Activated naive CD4-positive, alpha-beta T cell treated with anti-CD3 and anti-CD28 coated beads, Interleukin-2, amount 50 U/mL, for 24 hours (primary cell): ENCODE measurements around the gene CIRBP.

Experiments used
- H3K27ac Mint-ChIP-seq: one replicate; pipeline ENCODE4 v1.8.0; 2021; ENCODE audit warnings: mild to moderate bottlenecking, mixed read lengths
- H3K27me3 Mint-ChIP-seq: one replicate; pipeline ENCODE4 v1.8.0; 2021; ENCODE audit warnings: mixed read lengths
- H3K36me3 Mint-ChIP-seq: one replicate; pipeline ENCODE4 v1.8.0; 2021; ENCODE audit warnings: mixed read lengths
- H3K4me1 Mint-ChIP-seq: one replicate; pipeline ENCODE4 v1.8.0; 2021; ENCODE audit warnings: mixed read lengths
- H3K4me3 Mint-ChIP-seq: one replicate; pipeline ENCODE4 v1.8.0; 2021; ENCODE audit warnings: mild to moderate bottlenecking, mixed read lengths
- H3K9me3 Mint-ChIP-seq: one replicate; pipeline ENCODE4 v1.8.0; 2021; ENCODE audit warnings: mixed read lengths

CIRBP gene

DNA sequence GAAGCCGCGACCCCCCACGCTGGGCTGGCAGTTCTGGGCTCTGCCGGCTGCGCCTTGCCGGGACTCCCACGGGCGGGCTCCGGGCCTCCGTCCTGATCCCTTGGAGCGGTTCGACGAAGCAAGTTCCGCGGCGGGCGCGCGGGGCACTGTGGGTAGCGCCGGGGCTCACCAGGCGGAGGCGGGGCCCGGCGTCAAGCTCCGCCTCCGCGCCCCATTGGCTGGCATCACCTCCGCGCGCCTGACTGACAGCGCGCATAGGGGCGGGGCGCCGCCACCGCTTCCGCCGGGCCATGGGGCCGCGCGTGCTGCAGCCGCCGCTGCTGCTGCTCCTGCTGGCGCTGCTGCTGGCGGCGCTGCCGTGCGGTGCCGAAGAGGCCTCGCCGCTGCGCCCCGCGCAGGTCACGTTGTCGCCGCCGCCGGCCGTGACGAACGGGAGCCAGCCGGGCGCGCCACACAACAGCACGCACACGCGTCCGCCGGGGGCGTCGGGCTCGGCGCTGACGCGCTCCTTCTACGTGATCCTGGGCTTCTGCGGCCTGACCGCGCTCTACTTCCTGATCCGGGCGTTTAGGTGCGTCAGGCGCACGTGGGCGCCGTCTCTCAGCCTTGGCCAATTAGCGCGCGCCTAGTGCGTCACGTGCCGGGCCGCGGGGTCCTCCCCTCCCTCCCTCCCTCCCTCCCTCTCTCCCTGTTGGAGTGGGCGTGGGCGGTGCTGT lies 6.3 kb downstream of the CIRBP start, which contains the start of gene FAM174C:
TSS of gene FAM174C (plus strand) at position 271 of the 716 bp plus-strand sequence. CDS start at position 291, 20 bp downstream.
- Mint-ChIP-seq H3K36me3 (peaks cover 28% of the 10 kb centered on the region), H3K9me3 (no peaks in the 10 kb centered on the region), H3K4me3 (peak within 1 kb of the TSS; percentile 86), H3K27me3 (no peaks in the 10 kb centered on the region), H3K27ac (peak within 1 kb of the TSS; percentile 92), H3K4me1 (peaks cover 51% of the 10 kb centered on the region)

GRCh38 chr19:1275976-1276627 lies 7.0 kb downstream of the CIRBP start:
- Mint-ChIP-seq H3K36me3 (peaks cover 24% of the 10 kb centered on the region), H3K27me3 (no peaks in the 10 kb centered on the region), H3K4me1 (peaks cover 46% of the 10 kb centered on the region), H3K27ac (peak overlapping the region; percentile 92), H3K4me3 (peak overlapping the region; percentile 86), H3K9me3 (no peaks in the 10 kb centered on the region)

- Mint-ChIP-seq H3K27ac (peak overlapping the region; percentile 92), H3K4me3 (peak overlapping the region; percentile 86), H3K27me3 (no peaks in the 10 kb centered on the region), H3K36me3 (peaks cover 19% of the 10 kb centered on the region), H3K9me3 (no peaks in the 10 kb centered on the region), H3K4me1 (peaks cover 41% of the 10 kb centered on the region)
These were observed 7.5 kb downstream of the CIRBP start for GRCh38 chr19:1276628-1277022.

GRCh38 chr19:1277061-1277460 lies 7.9 kb downstream of the CIRBP start:
- peaks cover 18% of the 10 kb centered on the region for H3K36me3 Mint-ChIP-seq
- H3K9me3 Mint-ChIP-seq = no peaks in the 10 kb centered on the region
- H3K27ac Mint-ChIP-seq = peak overlapping the region; percentile 92
- H3K4me1 Mint-ChIP-seq = peaks cover 37% of the 10 kb centered on the region
- no peaks in the 10 kb centered on the region for H3K27me3 Mint-ChIP-seq
- peak overlapping the region; percentile 86 for H3K4me3 Mint-ChIP-seq

DNA sequence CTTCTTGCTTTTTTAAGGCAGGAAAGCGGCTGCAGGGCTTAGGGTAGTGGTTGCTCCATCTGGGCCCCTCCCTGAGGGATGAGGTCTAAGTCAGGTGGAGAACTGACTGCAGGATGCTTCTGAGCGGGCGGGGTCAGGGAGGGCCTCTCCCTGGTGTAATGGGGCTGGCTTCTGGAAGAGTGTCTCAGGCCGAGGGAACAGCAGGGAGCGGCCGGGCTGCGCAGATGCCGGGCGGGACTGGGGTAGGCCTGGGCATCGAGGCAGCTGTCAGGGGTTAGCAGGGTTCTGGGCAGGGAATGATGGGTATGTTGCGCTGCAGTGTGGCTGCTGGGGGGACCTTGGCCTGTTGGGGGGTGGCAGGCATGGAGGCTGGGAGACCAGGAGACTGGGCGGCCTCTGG lies 8.9 kb downstream of the CIRBP start:
- Mint-ChIP-seq H3K4me1 (peaks cover 28% of the 10 kb centered on the region), H3K27me3 (no peaks in the 10 kb centered on the region), H3K9me3 (no peaks in the 10 kb centered on the region), H3K27ac (peak overlapping the region; percentile 55), H3K36me3 (peaks cover 10% of the 10 kb centered on the region), H3K4me3 (peak overlapping the region; percentile 19)

DNA sequence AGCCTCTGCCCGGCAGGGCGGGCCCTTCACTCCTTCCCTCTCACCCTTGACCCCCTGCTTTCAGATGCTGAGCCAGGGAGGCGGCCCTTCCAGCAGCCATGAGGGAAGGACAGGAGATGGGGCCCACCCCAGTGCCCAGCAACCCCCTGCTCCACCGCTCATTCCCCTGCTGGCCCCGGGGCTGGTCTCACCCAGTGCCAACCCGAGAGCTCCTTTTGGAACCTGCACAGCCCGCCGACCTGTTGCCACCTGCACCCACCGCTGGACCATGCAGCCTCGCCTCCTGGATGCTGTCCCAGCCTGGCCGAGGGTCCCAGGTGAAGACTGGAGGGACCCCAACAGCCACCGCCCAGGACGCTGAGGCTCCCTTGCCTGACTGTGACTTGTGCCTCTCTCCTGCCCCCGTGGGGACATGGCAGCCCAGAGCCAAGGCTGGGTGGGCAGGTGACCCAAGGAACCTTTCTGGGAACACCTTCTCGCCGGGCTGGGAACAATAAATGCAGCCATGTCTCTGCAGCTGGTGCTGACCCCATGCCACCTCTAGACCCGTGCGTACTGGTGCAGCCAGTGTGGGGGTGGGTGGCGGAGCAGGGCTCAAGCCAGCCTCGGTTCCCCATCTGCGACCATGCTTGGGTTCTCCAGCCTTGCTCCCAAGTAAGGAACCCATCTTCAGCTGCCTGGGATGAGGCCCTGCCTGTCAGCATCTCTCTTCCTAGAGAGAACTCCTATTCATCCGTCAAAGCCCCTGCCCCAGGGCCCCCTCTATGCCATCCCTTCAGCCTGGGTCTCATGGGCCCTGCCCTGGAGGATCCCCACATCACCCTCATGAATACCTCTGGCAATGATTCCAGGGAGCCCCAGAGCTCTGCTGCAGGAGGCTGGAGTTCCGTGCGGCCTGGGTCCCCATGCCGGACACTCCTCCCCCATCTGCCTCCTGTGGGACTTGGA lies 9.9 kb downstream of the CIRBP start:
- Mint-ChIP-seq H3K27me3 (peaks cover 1% of the 10 kb centered on the region), H3K4me3 (no peak overlapping the region), H3K9me3 (no peaks in the 10 kb centered on the region), H3K36me3 (peaks cover 6% of the 10 kb centered on the region), H3K4me1 (peaks cover 21% of the 10 kb centered on the region), H3K27ac (no peak overlapping the region)

DNA sequence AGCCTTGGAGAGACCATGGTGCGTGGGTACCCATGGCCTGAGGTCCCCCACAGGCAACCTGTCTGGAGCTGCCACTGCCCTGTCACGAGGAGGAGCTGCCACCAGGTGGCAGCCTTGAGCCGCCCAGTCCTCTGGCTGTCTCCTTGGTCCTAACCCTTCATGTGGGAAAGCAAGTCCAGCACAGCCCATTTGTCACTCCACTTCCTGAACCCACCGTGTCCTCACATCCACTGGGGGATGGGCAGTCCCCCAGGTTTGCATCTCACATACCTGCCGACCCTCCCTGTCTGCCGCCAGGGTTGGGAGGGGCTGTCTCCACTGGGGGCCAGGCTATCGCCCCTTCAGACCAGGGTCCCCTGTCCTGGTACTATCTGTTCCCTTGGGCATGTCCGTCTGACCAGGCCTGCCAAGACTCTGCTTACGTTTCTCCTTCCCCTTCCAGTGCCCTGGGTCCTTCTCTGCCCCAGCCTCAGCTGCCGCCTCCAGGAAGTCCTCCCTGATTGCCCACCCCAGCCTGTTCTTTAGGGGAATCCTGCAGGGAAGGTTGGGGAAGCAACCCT lies 10.7 kb downstream of the CIRBP start:
- peaks cover 26% of the 10 kb centered on the region for H3K4me1 Mint-ChIP-seq
- H3K4me3 Mint-ChIP-seq = no peak overlapping the region
- no peaks in the 10 kb centered on the region for H3K9me3 Mint-ChIP-seq
- peaks cover 6% of the 10 kb centered on the region for H3K36me3 Mint-ChIP-seq
- H3K27me3 Mint-ChIP-seq = peaks cover 8% of the 10 kb centered on the region
- H3K27ac Mint-ChIP-seq = peak overlapping the region; percentile 63

- no peak overlapping the region for H3K27ac Mint-ChIP-seq
- no peak overlapping the region for H3K4me3 Mint-ChIP-seq
- peaks cover 27% of the 10 kb centered on the region for H3K4me1 Mint-ChIP-seq
- H3K9me3 Mint-ChIP-seq = no peaks in the 10 kb centered on the region
- H3K36me3 Mint-ChIP-seq = peaks cover 6% of the 10 kb centered on the region
- peaks cover 11% of the 10 kb centered on the region for H3K27me3 Mint-ChIP-seq
These were observed 11.8 kb downstream of the CIRBP start for GRCh38 chr19:1280636-1281568.

DNA sequence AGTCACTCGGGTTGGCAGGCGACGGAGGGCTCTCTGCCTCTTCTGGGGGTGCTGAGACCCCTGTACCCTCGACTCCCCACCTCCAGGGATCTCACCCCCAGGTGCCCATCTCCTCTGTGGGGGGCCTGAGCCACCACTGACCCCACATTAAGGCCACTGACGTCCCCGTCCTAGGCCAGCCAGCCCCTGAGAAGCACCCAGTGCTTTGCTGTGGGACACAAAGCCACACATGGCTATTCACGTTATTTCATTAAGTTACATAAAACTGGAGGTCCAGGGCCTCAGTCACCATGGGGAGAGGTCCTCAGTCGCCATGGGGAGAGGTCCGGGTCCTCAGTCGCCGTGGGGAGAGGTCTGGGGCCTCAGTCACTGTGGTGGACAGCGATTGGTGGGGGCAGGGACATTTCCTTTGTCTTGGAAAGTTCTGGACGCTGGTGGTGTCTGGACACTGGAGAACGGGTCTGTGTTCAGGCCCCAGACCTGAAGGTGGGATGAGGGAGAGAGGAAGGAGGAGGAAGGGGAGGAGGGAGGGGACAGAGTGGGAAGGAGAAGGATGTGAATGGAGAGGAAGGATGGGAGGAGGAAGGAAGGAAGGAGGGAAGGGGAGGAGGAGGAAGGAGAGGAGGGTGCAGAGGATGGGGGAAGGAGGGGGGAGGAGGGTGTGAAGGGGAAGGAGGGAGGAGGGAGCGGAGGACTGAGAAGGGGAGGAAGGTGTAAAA lies 12.6 kb downstream of the CIRBP start:
- no peak overlapping the region for H3K4me3 Mint-ChIP-seq
- H3K27ac Mint-ChIP-seq = peak overlapping the region; percentile 35
- H3K36me3 Mint-ChIP-seq = peaks cover 6% of the 10 kb centered on the region
- H3K4me1 Mint-ChIP-seq = peaks cover 28% of the 10 kb centered on the region
- no peaks in the 10 kb centered on the region for H3K9me3 Mint-ChIP-seq
- H3K27me3 Mint-ChIP-seq = peaks cover 14% of the 10 kb centered on the region

- peaks cover 25% of the 10 kb centered on the region for H3K4me1 Mint-ChIP-seq
- H3K27ac Mint-ChIP-seq = no peak overlapping the region
- H3K9me3 Mint-ChIP-seq = no peaks in the 10 kb centered on the region
These were observed 13.6 kb downstream of the CIRBP start for GRCh38 chr19:1282588-1283206.

GRCh38 chr19:1283207-1283916 lies 14.2 kb downstream of the CIRBP start:
- H3K27me3 Mint-ChIP-seq = peaks cover 14% of the 10 kb centered on the region
- no peak overlapping the region for H3K4me3 Mint-ChIP-seq
- no peaks in the 10 kb centered on the region for H3K9me3 Mint-ChIP-seq
- H3K4me1 Mint-ChIP-seq = peaks cover 20% of the 10 kb centered on the region
- H3K36me3 Mint-ChIP-seq = peaks cover 6% of the 10 kb centered on the region
- no peak overlapping the region for H3K27ac Mint-ChIP-seq

More at GRCh38 chr19:1282588-1283206, 13.6 kb downstream of the CIRBP start:
- H3K27me3 Mint-ChIP-seq = peaks cover 14% of the 10 kb centered on the region
- no peak overlapping the region for H3K4me3 Mint-ChIP-seq
- peaks cover 6% of the 10 kb centered on the region for H3K36me3 Mint-ChIP-seq

DNA sequence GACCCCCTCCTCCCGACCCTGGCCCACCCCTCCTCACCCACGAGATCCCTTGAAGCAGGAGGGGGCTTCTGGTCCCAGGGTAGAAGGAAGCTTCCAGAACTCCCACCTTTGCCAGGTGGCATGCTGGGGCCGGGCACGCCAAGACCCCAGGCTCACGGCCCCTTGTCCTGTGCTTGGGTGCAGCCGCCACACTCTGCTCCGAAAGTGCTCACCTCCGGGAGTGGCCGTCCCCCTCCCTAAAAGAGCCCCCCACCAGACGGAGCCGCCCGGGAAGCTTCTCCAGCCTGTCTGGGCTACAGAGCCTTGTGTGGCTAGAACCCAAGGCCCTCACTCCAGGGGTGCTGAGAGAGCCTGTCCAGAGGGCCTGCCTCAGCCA lies 14.8 kb downstream of the CIRBP start:
- no peak overlapping the region for H3K27ac Mint-ChIP-seq
- no peaks in the 10 kb centered on the region for H3K9me3 Mint-ChIP-seq
- peaks cover 6% of the 10 kb centered on the region for H3K36me3 Mint-ChIP-seq
- H3K4me1 Mint-ChIP-seq = peaks cover 20% of the 10 kb centered on the region
- H3K27me3 Mint-ChIP-seq = peaks cover 15% of the 10 kb centered on the region
- H3K4me3 Mint-ChIP-seq = peak overlapping the region; percentile 36

- Mint-ChIP-seq H3K4me1 (peaks cover 20% of the 10 kb centered on the region), H3K36me3 (peaks cover 6% of the 10 kb centered on the region), H3K27ac (peak overlapping the region; percentile 82), H3K27me3 (peaks cover 18% of the 10 kb centered on the region), H3K4me3 (peak overlapping the region; percentile 60), H3K9me3 (no peaks in the 10 kb centered on the region)
These were observed 15.3 kb downstream of the CIRBP start for GRCh38 chr19:1284293-1284978.
